ENCODE data around the gene CALD1.

The CALD1 gene

DNA sequence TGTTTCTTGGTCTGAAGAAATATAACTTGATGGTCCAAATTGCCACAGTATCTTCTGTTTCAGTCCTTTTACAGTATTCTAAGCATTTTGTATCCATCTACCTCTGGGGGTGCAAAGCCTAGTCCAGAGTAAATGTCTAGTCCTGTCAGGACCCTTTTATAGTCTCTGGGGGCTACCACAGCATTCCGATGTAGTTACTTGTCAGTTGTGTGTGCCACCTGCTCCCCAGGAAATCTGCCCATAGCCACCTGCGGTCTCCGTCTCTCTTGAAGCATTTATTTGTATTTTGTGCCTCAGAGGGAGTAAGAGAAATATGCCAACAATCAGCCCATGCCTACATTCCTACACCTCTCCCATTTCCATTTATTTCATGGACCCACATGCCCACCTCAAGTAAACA lies 219.7 kb downstream of the CALD1 start:
- Histone ChIP-seq H3K9me3 (ENCODE audit: insufficient read depth, low read depth, low read length) (no peaks in the 10 kb centered on the region), H3K36me3 (ENCODE audit: insufficient read depth, low read length) (no peaks in the 10 kb centered on the region), H3K4me2 (ENCODE audit: low read depth, low read length, poor library complexity, severe bottlenecking) (no peak overlapping the region), H2AFZ (ENCODE audit: low read length) (no peak overlapping the region), H3K4me3 (ENCODE audit: low read length, poor library complexity, severe bottlenecking) (no peak overlapping the region), H3K9ac (ENCODE audit: low read depth, low read length, poor library complexity, severe bottlenecking) (no peak overlapping the region), H4K20me1 (ENCODE audit: insufficient read depth, low read length, poor library complexity, severe bottlenecking) (no peaks in the 10 kb centered on the region), H3K79me2 (ENCODE audit: insufficient read depth, low read length) (no peaks in the 10 kb centered on the region), H3K9me2 (replicated peaks; ENCODE audit: low read depth, low read length) (no peaks in the 10 kb centered on the region), H3K4me1 (ENCODE audit: insufficient read depth, low read length, poor library complexity, severe bottlenecking) (no peaks in the 10 kb centered on the region), H3F3A (ENCODE audit: low read depth) (no peaks in the 10 kb centered on the region), H3K27me3 (ENCODE audit: insufficient read depth, low read length, poor library complexity, severe bottlenecking) (no peaks in the 10 kb centered on the region)
- TF ChIP-seq, protein P1, sequence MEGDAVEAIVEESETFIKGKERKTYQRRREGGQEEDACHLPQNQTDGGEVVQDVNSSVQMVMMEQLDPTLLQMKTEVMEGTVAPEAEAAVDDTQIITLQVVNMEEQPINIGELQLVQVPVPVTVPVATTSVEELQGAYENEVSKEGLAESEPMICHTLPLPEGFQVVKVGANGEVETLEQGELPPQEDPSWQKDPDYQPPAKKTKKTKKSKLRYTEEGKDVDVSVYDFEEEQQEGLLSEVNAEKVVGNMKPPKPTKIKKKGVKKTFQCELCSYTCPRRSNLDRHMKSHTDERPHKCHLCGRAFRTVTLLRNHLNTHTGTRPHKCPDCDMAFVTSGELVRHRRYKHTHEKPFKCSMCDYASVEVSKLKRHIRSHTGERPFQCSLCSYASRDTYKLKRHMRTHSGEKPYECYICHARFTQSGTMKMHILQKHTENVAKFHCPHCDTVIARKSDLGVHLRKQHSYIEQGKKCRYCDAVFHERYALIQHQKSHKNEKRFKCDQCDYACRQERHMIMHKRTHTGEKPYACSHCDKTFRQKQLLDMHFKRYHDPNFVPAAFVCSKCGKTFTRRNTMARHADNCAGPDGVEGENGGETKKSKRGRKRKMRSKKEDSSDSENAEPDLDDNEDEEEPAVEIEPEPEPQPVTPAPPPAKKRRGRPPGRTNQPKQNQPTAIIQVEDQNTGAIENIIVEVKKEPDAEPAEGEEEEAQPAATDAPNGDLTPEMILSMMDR (conservative IDR thresholded peaks at IDR 0.05; ENCODE audit: low read length) = no peak
- no peak for TF ChIP-seq EZH2phosphoT487 (IDR thresholded peaks at IDR 0.05; ENCODE audit: borderline replicate concordance)

DNA sequence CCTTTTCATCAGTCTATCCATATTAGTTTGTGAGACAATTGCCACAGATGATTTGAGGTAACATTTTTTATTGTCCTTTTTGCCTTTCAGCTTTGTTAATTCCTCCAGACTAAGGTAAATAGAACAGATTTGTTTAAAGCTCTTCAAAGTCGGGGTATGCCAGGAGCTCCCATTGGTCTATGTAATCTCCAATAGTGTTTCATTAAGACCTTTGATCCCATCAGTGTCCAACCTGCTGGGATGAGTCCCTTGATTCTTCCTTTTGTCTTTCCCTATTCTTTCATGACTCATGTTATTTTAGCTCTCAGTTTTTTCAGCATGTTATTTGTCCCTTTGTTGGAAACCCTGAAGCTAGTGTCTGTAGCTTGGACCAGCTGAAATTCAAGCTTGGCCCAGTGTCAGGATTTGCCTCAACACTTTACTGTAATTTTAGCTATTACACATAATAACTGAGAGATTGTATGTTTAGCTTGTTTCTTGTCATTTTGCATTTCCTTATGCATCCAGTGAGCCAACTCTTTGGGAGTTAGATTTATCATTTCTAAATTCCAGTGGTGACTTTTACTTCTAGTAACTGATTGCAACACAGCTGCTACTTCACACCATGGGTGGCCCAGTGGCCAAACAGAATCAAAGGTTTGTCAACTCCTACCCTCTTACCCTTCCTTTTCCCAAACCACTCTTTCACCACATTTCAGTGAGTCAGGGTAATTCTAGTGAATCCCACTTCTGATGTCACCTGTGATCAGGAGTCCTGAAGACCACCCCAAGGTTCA lies 222.1 kb downstream of the CALD1 start:
- H3K4me2 ChIP-seq (ENCODE audit: low read depth, low read length, poor library complexity, severe bottlenecking) = no peak overlapping the region
- H3F3A ChIP-seq (ENCODE audit: low read depth) = no peaks in the 10 kb centered on the region
- no peak overlapping the region for H2AFZ ChIP-seq (ENCODE audit: low read length)
- H3K36me3 ChIP-seq (ENCODE audit: insufficient read depth, low read length) = no peaks in the 10 kb centered on the region
- H3K9me2 ChIP-seq (replicated peaks; ENCODE audit: low read depth, low read length) = no peaks in the 10 kb centered on the region
- H3K4me3 ChIP-seq (ENCODE audit: low read length, poor library complexity, severe bottlenecking) = no peak overlapping the region
- H3K9me3 ChIP-seq (ENCODE audit: insufficient read depth, low read depth, low read length) = no peaks in the 10 kb centered on the region
- H3K27me3 ChIP-seq (ENCODE audit: insufficient read depth, low read length, poor library complexity, severe bottlenecking) = no peaks in the 10 kb centered on the region
- H3K79me2 ChIP-seq (ENCODE audit: insufficient read depth, low read length) = no peaks in the 10 kb centered on the region
- H3K4me1 ChIP-seq (ENCODE audit: insufficient read depth, low read length, poor library complexity, severe bottlenecking) = no peaks in the 10 kb centered on the region
- TF ChIP-seq, protein P1 (conservative IDR thresholded peaks at IDR 0.05; ENCODE audit: low read length) = no peak
- no peak for TF ChIP-seq EZH2phosphoT487 (IDR thresholded peaks at IDR 0.05; ENCODE audit: borderline replicate concordance)
- H3K9ac ChIP-seq (ENCODE audit: low read depth, low read length, poor library complexity, severe bottlenecking) = no peak overlapping the region
- H4K20me1 ChIP-seq (ENCODE audit: insufficient read depth, low read length, poor library complexity, severe bottlenecking) = no peaks in the 10 kb centered on the region

DNA sequence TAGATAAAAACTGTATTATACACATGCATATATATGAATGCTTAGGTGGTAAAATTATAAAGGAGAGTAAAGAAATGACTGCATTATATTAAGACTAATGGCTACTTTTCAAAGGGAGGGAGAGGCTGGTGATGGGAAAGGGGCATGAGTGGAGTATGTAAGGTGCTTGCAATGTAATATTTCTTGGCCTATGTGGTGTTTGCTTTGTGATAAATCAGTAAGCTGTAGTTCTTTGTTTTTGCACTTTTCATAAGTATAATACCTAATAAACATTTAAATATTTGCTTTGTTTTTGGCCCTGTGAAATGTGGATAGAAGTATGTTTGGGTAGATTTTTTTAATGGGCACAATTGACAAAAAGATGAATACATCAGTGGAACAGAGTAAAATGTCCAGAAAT lies 232.8 kb downstream of the CALD1 start:
- H3K9me3 ChIP-seq (ENCODE audit: insufficient read depth, low read depth, low read length) = no peaks in the 10 kb centered on the region
- H3K36me3 ChIP-seq (ENCODE audit: insufficient read depth, low read length) = no peaks in the 10 kb centered on the region
- no peaks in the 10 kb centered on the region for H3K27me3 ChIP-seq (ENCODE audit: insufficient read depth, low read length, poor library complexity, severe bottlenecking)
- no peak overlapping the region for H3K4me2 ChIP-seq (ENCODE audit: low read depth, low read length, poor library complexity, severe bottlenecking)
- H3K9ac ChIP-seq (ENCODE audit: low read depth, low read length, poor library complexity, severe bottlenecking) = no peak overlapping the region
- no peaks in the 10 kb centered on the region for H3K4me1 ChIP-seq (ENCODE audit: insufficient read depth, low read length, poor library complexity, severe bottlenecking)
- H3K79me2 ChIP-seq (ENCODE audit: insufficient read depth, low read length) = no peaks in the 10 kb centered on the region
- H3F3A ChIP-seq (ENCODE audit: low read depth) = no peaks in the 10 kb centered on the region
- no peak for TF ChIP-seq EZH2phosphoT487 (IDR thresholded peaks at IDR 0.05; ENCODE audit: borderline replicate concordance)
- TF ChIP-seq, protein P1 (conservative IDR thresholded peaks at IDR 0.05; ENCODE audit: low read length) = no peak
- no peak overlapping the region for H2AFZ ChIP-seq (ENCODE audit: low read length)
- H3K9me2 ChIP-seq (replicated peaks; ENCODE audit: low read depth, low read length) = no peaks in the 10 kb centered on the region
- H3K4me3 ChIP-seq (ENCODE audit: low read length, poor library complexity, severe bottlenecking) = no peak overlapping the region
- H4K20me1 ChIP-seq (ENCODE audit: insufficient read depth, low read length, poor library complexity, severe bottlenecking) = no peaks in the 10 kb centered on the region

All from Loucy (cell line).